Measurements from ENCODE around the gene PRRT2.

PRRT2 gene

DNA sequence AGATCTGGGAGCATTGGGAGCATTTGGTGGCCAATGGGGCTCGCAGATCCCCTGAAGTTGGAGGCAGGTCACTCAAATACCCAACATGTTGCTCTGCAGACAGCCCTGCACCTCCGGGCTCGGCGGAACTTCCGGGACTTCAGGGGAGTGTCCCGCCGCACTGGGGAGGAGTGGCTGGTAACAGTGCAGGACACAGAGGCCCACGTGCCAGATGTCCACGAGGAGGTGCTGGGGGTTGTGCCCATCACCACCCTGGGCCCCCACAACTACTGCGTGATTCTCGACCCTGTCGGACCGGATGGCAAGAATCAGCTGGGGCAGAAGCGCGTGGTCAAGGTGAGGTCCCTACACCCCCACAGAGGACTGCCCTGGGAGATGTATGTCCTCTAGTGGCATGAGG, 24.6 kb downstream of the PRRT2 start:
- no peak for DNase-seq

DNA sequence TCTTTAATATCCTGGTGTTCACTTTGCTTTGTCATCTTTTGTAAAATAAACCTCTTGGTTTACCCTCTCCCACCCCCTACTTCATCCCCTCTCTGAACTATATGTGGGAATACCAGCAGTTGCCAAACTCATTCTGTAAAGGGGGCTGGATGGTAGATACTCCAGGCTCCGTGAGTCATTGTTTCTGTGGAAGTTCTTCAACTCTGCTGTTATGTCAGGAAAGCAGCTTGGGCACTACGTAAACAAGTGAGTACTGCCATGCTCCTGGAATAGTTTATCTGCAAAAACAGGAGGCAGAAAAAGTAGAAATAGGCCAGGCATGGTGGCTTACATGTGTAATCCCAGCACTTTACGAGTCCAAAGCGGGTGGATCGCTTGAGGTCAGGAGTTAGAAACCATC, 25.8 kb downstream of the PRRT2 start:
- DNase-seq, result no peak

DNA sequence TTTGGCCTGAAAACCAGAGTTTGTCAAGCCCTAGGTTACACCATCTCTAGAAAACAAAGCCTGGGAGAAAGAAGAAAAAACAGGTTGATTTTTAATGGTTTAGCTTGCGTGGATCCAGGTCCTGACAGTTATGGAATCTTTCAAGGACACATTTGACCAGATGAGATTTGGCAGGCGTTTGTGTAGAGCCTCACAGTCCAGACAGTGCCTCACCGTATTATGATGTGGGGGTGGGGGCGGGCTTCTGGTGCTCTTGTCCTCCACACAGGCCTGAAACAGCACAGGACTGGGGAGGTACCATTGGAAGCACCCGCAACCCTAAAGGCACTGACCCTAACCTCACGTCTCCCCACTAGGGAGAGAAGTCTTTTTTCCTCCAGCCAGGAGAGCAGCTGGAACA, 27.8 kb downstream of the PRRT2 start:
- no peak for DNase-seq

- no peak for DNase-seq
Measured at GRCh38 chr16:29840240-29840639, 28.2 kb downstream of the PRRT2 start.

DNA sequence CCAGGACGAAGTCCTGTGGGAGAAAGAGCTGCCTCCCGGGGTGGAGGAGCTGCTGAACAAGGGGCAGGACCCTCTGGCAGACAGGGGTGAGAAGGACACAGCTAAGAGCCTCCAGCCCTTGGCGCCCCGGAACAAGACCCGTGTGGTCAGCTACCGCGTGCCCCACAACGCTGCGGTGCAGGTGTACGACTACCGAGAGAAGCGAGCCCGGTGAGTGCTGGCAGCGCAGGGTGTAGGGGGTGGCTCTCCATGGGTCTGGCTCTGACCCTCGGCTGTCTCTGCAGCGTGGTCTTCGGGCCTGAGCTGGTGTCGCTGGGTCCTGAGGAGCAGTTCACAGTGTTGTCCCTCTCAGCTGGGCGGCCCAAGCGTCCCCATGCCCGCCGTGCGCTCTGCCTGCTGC, 29.6 kb downstream of the PRRT2 start:
- no peak for DNase-seq

- DNase-seq, result no peak
Measured at GRCh38 chr16:29842732-29843346, 30.8 kb downstream of the PRRT2 start.

GRCh38 chr16:29843931-29844330, 31.9 kb downstream of the PRRT2 start:
- DNase-seq, result no peak

DNA sequence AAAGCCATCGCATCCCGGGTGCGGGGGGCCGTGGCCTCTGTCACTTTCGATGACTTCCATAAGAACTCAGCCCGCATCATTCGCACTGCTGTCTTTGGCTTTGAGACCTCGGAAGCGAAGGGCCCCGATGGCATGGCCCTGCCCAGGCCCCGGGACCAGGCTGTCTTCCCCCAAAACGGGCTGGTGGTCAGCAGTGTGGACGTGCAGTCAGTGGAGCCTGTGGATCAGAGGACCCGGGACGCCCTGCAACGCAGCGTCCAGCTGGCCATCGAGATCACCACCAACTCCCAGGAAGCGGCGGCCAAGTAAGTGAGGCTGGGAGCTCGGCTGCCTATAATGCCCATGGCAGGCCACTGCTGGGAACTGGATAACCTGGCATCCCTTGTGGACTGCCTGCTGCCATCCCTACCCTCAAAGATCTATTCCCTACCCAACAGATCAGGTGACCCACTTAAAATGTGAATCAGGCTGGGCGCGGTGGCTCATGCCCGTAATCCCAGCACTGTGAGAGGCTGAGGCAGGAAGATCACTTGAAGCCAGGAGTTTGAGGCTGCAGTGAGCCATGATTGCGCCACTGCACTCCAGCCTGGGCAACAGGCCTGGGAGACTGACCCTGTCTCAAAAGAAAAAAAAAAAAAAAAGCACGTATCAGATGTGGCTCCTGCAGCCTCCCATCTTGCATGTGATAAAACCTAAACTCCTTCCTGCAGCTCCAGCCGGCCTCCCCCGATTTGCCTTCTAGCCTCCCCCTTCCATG, 32.8 kb downstream of the PRRT2 start:
- DNase-seq, result no peak

GRCh38 chr16:29845656-29846055, 33.7 kb downstream of the PRRT2 start:
- DNase-seq, result no peak

GRCh38 chr16:29848420-29849297, 36.7 kb downstream of the PRRT2 start:
- no peak for DNase-seq

DNA sequence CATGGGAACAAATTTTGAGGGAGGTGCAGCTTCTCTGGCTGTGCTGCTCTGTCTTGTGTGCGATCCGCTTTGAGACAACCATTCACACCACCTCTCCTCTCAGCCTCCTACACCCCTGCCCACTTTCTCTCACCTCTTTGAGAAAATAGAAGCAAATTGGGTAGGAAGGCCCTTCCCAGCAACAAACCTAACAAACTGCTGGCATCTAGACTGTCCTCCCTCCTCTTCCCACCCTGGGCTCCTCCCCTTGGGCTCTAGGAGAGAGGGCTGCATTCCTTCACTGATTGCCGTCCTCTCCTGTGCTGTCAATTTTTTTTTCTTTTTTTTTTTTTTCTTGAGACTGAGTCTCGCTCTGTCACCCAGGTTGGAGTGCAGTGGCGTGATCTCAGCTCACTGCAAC, 37.5 kb downstream of the PRRT2 start:
- no peak for DNase-seq

- DNase-seq, result no peak
Measured at GRCh38 chr16:29850998-29851397, 39.0 kb downstream of the PRRT2 start.

- DNase-seq, result no peak
Measured at GRCh38 chr16:29852654-29853053, 40.7 kb downstream of the PRRT2 start.

DNA sequence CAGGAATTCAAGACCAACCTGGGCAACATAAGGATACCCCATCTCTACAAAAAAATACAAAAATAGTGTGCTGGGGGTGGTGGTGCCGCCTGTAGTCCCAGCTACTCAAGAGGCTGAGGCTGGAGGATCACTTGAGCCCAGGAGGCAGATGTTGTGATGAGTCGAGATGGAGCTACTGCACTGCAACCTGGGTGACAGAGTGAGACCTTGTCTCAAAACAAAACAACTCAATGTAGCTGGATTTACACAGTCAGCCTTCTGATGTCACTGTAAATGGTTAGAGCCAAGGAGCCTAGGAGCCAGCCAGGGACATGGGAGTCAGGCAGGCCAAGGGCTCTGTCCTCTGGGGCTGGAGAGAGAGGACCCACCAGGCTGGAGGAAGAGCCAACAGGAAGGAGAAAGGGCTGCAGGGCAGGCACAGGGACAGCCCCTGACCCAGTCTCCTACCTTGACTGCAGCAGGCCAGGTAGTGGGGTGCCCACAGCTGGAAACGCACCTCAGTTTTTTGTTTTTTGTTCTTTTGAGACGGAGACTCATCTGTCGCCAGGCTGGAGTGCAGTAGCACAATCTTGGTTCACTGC, 42.6 kb downstream of the PRRT2 start:
- DNase-seq, result no peak

DNA sequence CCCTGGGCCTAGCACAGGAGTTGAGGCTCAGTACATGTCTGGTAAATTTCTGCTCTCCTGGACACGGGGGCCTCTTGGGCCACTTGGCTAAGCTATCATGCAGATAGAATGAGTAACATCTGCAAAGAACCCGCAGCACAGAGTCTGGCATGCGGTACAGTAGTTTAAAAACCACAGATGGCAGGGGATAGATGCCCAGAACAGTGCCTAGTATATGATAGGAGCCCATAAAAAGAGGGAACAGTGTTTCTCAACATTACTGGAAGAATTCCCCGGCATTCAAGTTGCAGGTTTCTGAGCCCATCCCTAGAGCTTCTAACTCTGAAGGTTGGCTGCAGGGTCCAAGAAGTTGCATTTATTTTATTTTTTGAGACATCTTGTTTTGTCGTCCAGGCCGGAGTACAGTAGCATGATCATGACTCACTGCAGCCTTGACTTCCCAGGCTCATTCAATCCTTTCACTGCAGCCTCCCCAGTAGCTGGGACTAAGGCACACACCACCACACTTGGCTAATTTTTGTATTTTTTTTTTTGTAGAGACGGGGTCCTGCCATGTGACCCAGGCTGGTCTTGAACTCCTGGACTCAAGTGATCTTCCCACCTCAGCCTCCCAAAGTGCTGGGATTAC, 45.3 kb downstream of the PRRT2 start:
- no peak for DNase-seq

DNA sequence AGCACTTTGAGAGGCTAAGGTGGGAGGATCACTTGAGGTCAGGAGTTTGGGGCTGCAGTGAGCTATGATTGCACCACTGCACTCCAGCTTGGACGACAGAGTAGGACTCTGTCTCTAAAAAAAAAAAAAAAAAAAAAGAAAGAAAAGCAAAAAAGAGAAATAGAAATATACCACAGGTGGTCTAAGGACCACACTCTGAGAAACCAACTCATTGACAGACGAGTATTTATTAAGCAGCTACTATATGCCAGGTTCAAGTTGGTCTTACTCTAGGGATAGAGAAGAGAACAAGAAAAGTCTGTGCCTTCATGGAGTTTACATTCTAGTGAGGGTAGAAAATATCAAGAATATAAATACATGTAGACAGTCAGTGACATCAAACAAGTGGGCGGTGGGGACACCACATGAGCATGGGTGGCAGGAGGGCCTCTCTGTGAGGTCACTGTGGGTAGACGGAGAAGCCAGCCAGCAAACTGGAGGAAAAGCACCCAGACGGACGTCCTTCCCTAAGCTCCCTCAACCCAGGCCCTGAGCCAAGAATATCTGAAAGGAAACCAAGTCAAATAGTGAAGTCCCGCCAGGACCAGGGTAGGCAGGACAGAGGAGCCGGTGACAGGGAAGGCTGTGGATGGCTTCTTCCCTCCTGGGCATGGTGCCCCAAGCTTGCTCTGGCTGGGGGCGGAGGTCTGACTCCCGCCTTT, 46.3 kb downstream of the PRRT2 start:
- no peak for DNase-seq

DNA sequence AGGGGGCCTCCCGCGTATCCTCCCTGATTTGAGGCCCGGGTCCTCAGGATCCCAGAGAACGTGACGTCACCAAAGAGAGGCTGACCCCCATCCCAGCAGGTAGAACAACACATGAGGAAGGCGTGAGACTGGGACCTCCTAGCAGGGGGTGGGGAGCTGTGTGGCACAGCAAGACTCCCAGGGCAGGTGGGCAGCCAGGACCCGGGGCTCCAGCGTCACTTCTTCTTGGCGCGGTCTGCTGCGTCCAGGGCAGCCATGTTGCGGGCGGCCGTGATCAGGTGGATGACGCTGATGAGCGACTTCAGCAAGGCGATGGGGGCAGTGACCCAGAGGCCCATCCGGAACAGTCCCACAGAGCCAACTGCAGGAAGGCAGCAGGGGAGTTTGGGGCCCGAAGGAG, 47.0 kb downstream of the PRRT2 start:
- no peak for DNase-seq

DNA sequence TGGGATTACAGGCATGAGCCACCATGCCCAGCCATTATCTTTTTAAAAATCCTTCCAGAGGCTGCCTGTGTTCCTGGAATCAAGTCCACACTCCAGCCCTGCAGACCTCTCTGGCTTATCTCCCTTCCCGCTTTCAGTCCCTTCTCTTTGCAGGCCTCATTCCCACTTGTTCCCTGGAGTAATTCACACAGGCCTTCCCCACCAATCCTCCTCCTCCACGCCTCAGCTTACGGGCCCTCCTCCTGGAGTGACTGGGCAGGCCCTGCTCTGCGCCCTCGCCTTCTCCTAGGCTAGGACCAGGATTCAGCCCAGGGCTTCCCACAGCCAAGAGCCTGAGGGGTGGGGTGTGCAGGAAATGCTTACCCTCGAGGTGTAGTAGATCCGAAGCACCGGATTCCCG, 48.2 kb downstream of the PRRT2 start:
- no peak for DNase-seq

- no peak for DNase-seq
Measured at GRCh38 chr16:29862383-29862883, 50.4 kb downstream of the PRRT2 start.

GRCh38 chr16:29862884-29863668, 51.1 kb downstream of the PRRT2 start, which contains the start of gene CDIPT:
Gene CDIPT (minus strand): TSS chr16:29863226. CDS start chr16:29862857, 369 bp downstream.
- peak; percentile 84 for DNase-seq

- no peak for DNase-seq
Measured at GRCh38 chr16:29863669-29863984, 51.6 kb downstream of the PRRT2 start.
